Umbilical cord (tissue), 2 donors: ENCODE data around the gene DUOXA2. TPM values are rescaled to one million over a fixed set of nuclear protein-coding genes. Genes with fewer than 3 reads are reported as not detected.

Experiments
- DNase-seq: peaks from one replicate; pipeline ENCODE4 v3.0.0-alpha.2; 2015; ENCODE audit warnings: low spot score
- total RNA-seq: library from RNA; depleted of rRNA; stranded (reverse); fragments of >200 nt; gene quantifications from one replicate; pipeline ENCODE4 v1.2.3, GENCODE V29; 2014; ENCODE audit warnings: low replicate concordance; ENCODE audit not compliant: insufficient read depth

Gene DUOXA2
- total RNA-seq, 1 donor from 2014 or later, result 3.9 TPM

GRCh38 chr15:45117308-45118130, 3.4 kb downstream of the DUOXA2 start:
- DNase-seq, result no peak

- peak; percentile 96 for DNase-seq
These were observed 4.0 kb downstream of the DUOXA2 start for GRCh38 chr15:45118131-45118588.

GRCh38 chr15:45118996-45119395, 4.9 kb downstream of the DUOXA2 start:
- no peak for DNase-seq

DNA sequence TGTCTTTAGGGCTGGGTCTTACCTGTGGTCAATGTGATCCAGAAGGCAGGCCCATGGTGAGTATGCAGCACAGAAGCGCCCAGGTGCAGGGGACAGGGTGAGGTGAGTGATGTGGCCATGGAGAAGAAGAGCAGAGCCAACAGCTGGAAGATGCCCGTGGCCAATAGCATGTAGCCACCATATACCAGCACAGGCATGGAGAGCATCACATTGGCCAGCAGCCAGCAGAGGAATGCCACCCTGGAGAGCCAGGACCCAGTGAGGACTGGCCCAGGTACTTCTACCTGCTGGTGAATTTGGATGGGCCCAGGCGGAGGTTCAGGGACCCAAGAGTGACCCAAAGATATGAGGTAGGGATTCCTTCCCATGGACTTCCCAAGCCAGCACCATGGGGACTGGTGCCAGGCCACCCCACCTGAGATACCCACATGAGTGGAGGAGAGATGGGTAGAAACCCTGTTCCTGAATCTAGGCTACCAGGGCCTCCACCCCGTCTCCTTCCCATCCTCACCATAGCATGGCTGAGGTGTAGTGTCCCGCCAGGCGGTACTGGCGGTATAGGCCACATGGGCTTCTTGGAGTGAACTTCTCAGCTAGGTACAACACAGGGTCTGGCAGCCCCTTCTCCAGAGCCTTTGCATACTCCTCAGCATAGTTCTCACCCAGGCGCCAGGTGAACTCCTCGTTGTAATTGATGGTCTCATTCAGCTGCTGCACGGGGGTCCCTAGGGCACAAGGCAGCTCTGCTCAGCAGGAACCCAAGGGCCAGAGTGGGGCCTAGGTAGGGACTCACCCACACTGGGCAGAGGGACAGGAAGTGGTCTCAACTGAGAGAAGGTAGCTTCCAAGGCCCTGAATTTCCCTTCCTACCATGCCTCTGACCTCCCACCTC, 6.2 kb downstream of the DUOXA2 start:
- DNase-seq, result no peak

DNA sequence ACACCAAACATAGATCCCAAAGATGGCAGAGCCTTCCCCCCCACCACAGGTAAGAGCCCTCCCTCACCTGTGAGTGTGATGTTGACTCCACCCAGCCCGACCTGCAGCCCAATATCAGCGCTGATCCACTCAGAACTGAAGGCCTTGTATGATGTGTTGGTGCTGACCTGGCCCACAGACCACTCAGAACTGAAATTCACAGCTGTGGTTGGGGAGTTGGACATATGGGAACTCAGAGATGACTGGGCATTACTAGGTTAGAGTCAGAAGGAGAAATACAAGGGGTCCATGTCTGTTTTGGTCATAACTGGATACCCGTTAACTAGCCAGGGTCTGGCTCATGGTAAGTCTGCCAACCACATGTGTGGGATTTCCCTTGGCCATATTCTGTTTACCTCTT, 6.9 kb downstream of the DUOXA2 start:
- no peak for DNase-seq

DNA sequence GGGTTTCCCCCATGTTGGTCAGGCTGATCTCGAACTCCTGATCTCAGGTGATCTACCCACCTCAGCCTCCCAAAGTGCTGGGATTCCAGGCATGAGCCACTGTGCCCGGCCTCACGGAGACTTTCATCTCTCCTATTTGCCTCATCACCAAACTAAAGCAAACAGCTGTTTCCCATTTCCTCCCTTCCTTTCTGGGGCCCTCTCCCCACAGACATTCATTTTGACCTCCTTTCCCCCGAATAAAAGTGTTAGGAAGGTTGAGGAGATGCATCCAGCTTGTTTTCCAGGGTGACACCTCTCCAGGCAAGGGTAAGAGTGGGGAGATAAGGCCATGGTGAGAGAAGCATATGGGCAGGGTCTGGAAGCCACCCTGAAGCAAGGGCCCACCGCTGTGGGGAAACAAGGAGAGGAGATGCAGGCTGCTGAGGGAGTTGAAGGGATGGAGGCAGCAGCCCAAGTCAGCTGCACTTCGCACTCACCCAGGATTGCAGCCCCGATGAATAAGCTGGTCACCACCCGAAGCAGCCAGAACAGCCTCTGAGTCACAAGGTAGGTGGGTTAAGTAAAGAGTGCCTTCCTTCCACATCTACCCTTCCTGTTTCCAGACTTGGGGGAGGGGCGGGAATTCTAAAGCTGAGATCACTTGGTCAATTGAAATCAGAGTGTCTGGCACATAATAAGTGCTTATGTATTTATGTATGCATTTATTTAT, 7.7 kb downstream of the DUOXA2 start:
- peak; percentile 47 for DNase-seq

DNA sequence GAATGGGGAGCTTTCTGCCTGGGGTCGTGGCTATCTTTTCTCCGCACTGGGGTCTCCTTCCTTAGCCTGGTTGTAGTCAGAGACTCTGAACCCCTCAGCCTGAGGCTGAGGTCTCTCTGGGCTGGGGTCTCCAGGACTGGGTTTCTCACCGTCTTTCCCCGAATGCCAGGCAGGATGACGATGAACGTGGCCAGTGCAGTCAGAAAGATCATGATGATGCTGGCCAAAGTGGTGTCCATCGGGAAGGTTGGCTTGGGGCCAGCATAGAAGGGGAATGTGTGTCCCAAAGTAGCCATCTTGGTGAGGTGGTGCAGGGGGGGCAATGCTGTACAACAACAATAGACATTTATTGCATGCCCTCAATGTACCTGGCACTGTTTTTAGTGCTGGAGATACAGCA, 8.6 kb downstream of the DUOXA2 start:
- DNase-seq, result no peak

- DNase-seq, result no peak
These were observed 9.3 kb downstream of the DUOXA2 start for GRCh38 chr15:45123397-45123796.

GRCh38 chr15:45126535-45127158, 12.5 kb downstream of the DUOXA2 start:
- DNase-seq, result no peak

DNA sequence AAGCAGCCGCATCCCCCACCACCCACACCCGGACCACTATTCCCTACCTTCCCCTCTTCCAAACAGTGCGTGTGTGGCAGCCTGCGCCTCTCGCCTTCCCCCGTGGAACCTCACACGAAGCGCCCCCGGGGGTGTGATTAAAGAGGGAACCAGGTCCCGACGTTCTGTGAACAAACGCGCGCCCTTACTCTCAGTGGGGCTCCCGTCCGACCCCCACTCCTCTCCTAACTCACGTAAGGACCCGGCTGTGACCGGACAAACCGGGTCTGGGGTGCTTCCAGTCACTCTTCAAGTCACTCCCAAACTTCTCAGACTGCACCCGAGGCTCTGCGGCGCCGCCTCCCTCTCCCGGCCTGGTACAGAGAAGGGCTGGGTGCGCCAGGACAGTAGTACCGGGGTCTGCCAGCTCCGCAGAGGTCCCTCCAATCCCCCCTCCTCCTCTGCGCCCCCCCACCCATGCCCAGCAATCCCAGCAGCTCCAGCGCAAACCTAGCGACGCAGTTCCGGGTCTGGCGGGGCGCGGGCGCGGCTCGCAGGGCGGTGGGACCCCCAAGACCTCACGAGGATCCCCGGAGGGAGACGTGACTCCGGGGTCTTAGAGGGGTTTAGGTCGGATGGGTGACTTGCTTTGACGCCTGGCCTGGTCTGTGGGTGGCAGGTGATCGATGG, 15.0 kb downstream of the DUOXA2 start:
- peak; percentile 11 for DNase-seq

DNA sequence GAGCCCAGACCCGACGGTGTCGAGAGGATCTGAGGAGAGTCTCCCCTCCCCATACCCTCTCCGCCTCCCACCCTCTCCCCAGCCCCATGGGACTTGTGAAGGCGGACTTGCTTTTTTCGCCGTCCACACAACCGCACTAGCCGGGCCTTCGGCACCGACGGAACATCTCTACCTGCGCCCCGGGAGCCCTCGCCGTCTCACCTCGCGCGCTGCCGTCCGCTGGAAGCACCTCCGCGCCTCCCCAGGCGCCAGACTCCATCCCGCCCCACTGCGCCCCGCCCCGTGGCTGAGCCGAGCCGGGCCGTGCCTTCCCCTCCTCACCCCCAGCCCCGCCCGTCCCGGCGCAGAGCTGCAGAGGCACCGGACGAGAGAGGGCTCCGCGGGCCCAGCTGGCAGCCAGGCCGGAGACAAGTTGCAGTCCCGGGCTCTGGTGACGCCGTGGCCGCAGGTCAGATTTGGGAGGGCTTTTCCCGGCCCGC, 15.6 kb downstream of the DUOXA2 start, which contains the start of the genes DUOX1 and DUOXA1:
Gene DUOX1, plus strand, starts transcription at position 344 of the 479 bp plus-strand sequence. CDS start 1,973 bp downstream, outside the sequence.
Gene DUOXA1, minus strand, starts transcription at position 229 of the 479 bp plus-strand sequence. CDS start 6,865 bp downstream, outside the sequence.
- DNase-seq, result peak; percentile 59

DNA sequence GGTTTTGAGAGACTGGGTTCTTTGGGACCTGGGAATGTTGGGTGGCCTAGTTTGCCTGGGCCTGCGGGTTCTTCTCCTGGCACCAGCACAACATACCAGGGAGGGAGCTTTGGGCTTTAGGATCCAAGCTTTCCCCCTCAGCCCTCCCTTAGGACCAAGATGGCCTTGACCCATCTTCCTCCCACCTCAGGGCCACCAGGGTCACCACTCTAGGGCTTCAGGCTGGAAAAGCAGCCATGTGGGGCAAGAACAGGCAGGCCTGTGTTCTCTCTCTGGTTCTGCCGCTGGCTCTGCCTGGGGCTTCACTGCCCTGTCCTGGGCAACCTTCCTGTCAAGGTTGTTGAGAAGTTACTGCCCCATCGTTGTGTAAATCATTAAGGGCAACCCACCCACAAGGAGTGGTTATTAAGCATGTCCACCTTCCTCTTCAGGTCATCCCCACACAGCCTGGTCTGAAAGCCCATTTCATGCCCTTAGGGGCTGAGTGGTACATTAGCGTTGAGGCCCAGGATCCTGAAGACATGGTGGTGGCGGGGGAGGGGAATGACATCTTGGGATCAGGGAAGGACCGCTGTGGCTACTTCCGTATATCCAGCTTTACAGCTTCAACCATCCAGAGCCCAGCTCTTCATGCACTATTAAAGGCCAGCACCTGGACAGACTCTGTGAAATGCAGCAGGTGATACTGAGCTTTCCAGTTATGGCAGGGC, 16.3 kb downstream of the DUOXA2 start:
- DNase-seq, result no peak

DNA sequence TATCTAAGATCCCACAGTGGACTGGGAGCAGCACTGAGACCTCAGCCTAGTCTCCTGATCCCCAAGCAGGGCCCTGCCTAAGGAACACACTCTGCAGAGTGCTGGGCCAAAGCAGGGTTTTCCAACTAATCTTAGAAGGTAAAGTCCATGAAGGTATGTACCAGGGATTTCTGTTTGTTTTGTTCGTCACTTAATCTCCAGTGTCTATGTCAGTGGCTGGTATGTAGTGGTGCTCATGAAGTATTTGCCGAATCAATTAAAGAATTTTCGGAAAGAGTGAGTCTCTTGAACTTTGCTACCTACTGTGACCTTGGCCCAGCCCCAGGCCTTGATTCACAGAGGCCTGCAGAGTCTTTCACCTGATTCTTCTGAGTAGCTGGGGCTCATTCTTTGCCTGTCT, 17.4 kb downstream of the DUOXA2 start:
- no peak for DNase-seq

- DNase-seq, result no peak
These were observed 18.9 kb downstream of the DUOXA2 start for GRCh38 chr15:45132844-45133560.

GRCh38 chr15:45133561-45133920, 19.4 kb downstream of the DUOXA2 start:
- DNase-seq, result no peak

DNA sequence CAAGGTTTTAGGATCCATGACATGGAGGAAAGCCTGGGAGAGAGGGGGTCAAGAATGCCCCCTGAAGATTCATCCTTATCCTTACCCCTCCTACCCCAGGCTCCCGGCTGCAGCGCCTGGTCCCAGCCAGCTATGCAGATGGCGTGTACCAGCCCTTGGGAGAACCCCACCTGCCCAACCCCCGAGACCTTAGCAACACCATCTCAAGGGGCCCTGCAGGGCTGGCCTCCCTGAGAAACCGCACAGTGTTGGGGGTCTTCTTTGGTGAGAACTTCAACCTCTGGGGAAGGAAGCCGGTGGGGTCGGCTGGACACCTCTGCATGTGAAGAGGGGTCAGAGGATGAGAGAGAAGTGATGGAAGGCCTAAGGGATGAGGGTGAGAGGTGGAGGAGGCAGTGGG, 19.9 kb downstream of the DUOXA2 start:
- no peak for DNase-seq

GRCh38 chr15:45134682-45135604, 20.8 kb downstream of the DUOXA2 start:
- DNase-seq, result no peak
